GM12878 (cell line): ENCODE results near the gene STAC2. TPM values are rescaled to one million over a fixed set of nuclear protein-coding genes. Genes with fewer than 3 reads are reported as not detected.

ENCODE experiments used
- ATAC-seq: fragments of 200-7000 bp; cut with Tn5 transposase; 3 replicates; pipeline ENCODE4 v1.9.1; 2020; ENCODE audit warnings: mild to moderate bottlenecking, moderate library complexity
- BruUV-seq: library from RNA; stranded (reverse); fragments of 400-500 nt; replicated peaks from 2 replicates; lab custom pipeline; 2021; lab: Mats Ljungman, UMichigan
- CTCF ChIA-PET: fragments of 300-600 bp; sonication (Branson Sonifier 250); formaldehyde crosslinking; extraction: SDS; loops from one replicate; lab custom pipeline; 2021; ENCODE audit warnings: inconsistent platforms; lab: Yijun Ruan, JAX
- POLR2A ChIA-PET: fragments of 350-600 bp; formaldehyde crosslinking; extraction: SDS; loops from one replicate; lab custom pipeline; 2021; ENCODE audit warnings: inconsistent platforms; lab: Charles Lee
- RAD21 ChIA-PET: fragments of 300-600 bp; sonication (Branson Sonifier 250); formaldehyde crosslinking; loops from one replicate; lab custom pipeline; 2023; ENCODE audit warnings: antibody characterized with exemption; ENCODE audit not compliant: unreplicated experiment; lab: Charles Lee
- SMC1A ChIA-PET: fragments of 300-600 bp; sonication (Branson Sonifier 250); formaldehyde crosslinking; loops from one replicate; lab custom pipeline; 2023; ENCODE audit not compliant: unreplicated experiment, uncharacterized antibody; lab: Charles Lee
- DNase-seq: peaks from one replicate; pipeline ENCODE4 v3.0.0-alpha.2; 2011; ENCODE audit warnings: low read depth, low spot score
- FAIRE-seq: peaks from 3 replicates; lab custom pipeline; 2011; peaks lifted over from hg19 to GRCh38; lab: Jason Lieb, UNC
- H2AFZ ChIP-seq: 2 replicates; pipeline ENCODE4 v1.6.0; 2011; ENCODE audit warnings: low read depth, low read length, control low read depth; ENCODE audit not compliant: control insufficient read depth
- H3K27ac ChIP-seq: 2 replicates; pipeline ENCODE4 v1.5.1; 2011; ENCODE audit warnings: control low read depth; ENCODE audit not compliant: control insufficient read depth, insufficient read depth
- H3K27me3 ChIP-seq, 2 experiments: replicated peaks in 1 of 2; 2 replicates each; pipeline versions ENCODE4 v1.6.0 to v1.6.1; 2011; ENCODE audit warnings: low read length in 1 of 2; ENCODE audit not compliant: control insufficient read depth in 2 of 2, insufficient read depth in 2 of 2
- H3K36me3 ChIP-seq, 2 experiments: 2 replicates each; pipeline ENCODE4 v1.5.1; 2011; ENCODE audit warnings: low read length in 1 of 2; ENCODE audit not compliant: control insufficient read depth in 2 of 2, insufficient read depth in 2 of 2
- H3K4me1 ChIP-seq: 2 replicates; pipeline ENCODE4 v1.6.1; 2011; ENCODE audit warnings: mild to moderate bottlenecking, low read length, moderate library complexity, mixed read lengths; ENCODE audit not compliant: control insufficient read depth, insufficient read depth
- H3K4me2 ChIP-seq: 2 replicates; pipeline ENCODE4 v1.6.0; 2011; ENCODE audit warnings: control low read depth; ENCODE audit not compliant: control insufficient read depth, insufficient read depth
- H3K4me3 ChIP-seq: fragments of 200-600 bp; sonication (generic); 2 replicates; pipeline ENCODE4 v1.5.1; 2016
- H3K79me2 ChIP-seq: 2 replicates; pipeline ENCODE4 v1.6.0; 2011; ENCODE audit warnings: low read length; ENCODE audit not compliant: control insufficient read depth, insufficient read depth
- H3K9ac ChIP-seq: 2 replicates; pipeline ENCODE4 v1.8.0; 2011; ENCODE audit warnings: low read length, control low read depth, mixed read lengths; ENCODE audit not compliant: control insufficient read depth, insufficient read depth
- H3K9me3 ChIP-seq: replicated peaks from 3 replicates; pipeline ENCODE4 v1.5.1; 2011; ENCODE audit warnings: mild to moderate bottlenecking, low read length; ENCODE audit not compliant: control insufficient read depth, insufficient read depth
- H4K20me1 ChIP-seq: 2 replicates; pipeline ENCODE4 v1.6.0; 2011; ENCODE audit not compliant: control insufficient read depth, insufficient read depth
- CHD1 ChIP-seq: IDR thresholded peaks from 2 replicates; pipeline ENCODE4 v1.6.1; 2012; ENCODE audit warnings: low read depth, low read length, improper control_type of control experiment
- CUX1 ChIP-seq: IDR thresholded peaks from 2 replicates; pipeline ENCODE4 v1.6.1; 2012; ENCODE audit warnings: improper control_type of control experiment, low read depth, low read length; ENCODE audit not compliant: insufficient replicate concordance
- HDAC2 ChIP-seq: fragments of 200-600 bp; sonication (generic); IDR thresholded peaks from 2 replicates; pipeline ENCODE4 v1.6.1; 2017
- IKZF2 ChIP-seq, 2 experiments: fragments of 450-650 bp; IDR thresholded peaks; 2 replicates each; pipeline ENCODE4 v1.6.1; 2017; ENCODE audit warnings: mild to moderate bottlenecking in 2 of 2, moderate library complexity in 2 of 2
- MEF2A ChIP-seq: IDR thresholded peaks from 2 replicates; pipeline ENCODE4 v1.6.1; 2011; ENCODE audit warnings: low read depth, mild to moderate bottlenecking, low read length, moderate library complexity; ENCODE audit not compliant: insufficient read depth
- MLLT1 ChIP-seq: fragments of 450-650 bp; IDR thresholded peaks from 2 replicates; pipeline ENCODE4 v1.6.1; 2016; ENCODE audit warnings: mild to moderate bottlenecking
- MTA3 ChIP-seq: IDR thresholded peaks from 2 replicates; pipeline ENCODE4 v1.6.1; 2012; ENCODE audit warnings: low read length, inconsistent platforms, borderline replicate concordance
- RAD21 ChIP-seq: IDR thresholded peaks from 2 replicates; pipeline ENCODE4 v1.6.1; 2011; ENCODE audit warnings: mild to moderate bottlenecking, low read depth, low read length, moderate library complexity; ENCODE audit not compliant: insufficient read depth
- RFX5 ChIP-seq: IDR thresholded peaks from 2 replicates; pipeline ENCODE4 v1.6.1; 2011; ENCODE audit warnings: low read depth, low read length, improper control_type of control experiment
- WGBS: methylation state at CpG from one replicate; pipeline ENCODE4 v1.1.6; 2016; ENCODE audit warnings: low lambda C conversion rate; ENCODE audit not compliant: insufficient replicate concordance, insufficient coverage; ENCODE audit errors: missing lambda C conversion rate; 5-methylcytosine and 5-hydroxymethylcytosine counted together
- in situ Hi-C: fragments of 300-500 bp; cut with MboI; formaldehyde crosslinking; loops from 9 replicates; pipeline ENCODE4 v1.14.3; 2018; ENCODE audit warnings: mixed read lengths
- intact Hi-C: fragments of 100-400 bp; cut with micrococcal nuclease; formaldehyde crosslinking; loops from one replicate; pipeline ENCODE4 v1.14.2; 2022; ENCODE audit not compliant: unreplicated experiment
- polyA plus RNA-seq, 11 experiments: library from polyadenylated mRNA; depleted of rRNA in 4 of 11; unstranded in 6 of 11; stranded (reverse) in 5 of 11; fragments of >200 nt; fragmentation: Nextera tagmentation in 4 of 11; fragmentation: Illumina TruSeq in 1 of 11; extraction: Ambion mirVana in 4 of 11; extraction: Trizol in 1 of 11; gene quantifications; 1 replicate in 1 of 11; 2 replicates in 10 of 11; pipeline versions ENCODE4 v1.2.1 to v1.2.3, GENCODE V29; 2011 to 2016; ENCODE audit warnings: inconsistent platforms in 2 of 11, missing spikeins in 2 of 11, low read depth in 1 of 11
- total RNA-seq, 4 experiments: library from RNA; depleted of rRNA in 3 of 4; stranded (reverse); fragments of >200 nt in 3 of 4; fragmentation: Illumina TruSeq in 1 of 4; extraction: Trizol in 1 of 4; gene quantifications; 2 replicates each; pipeline versions ENCODE4 v1.2.1 to v1.2.3, GENCODE V29; 2013 to 2021
- TF ChIP-seq, protein P1 (sequence below): fragments of 450-650 bp; IDR thresholded peaks from 2 replicates; pipeline ENCODE4 v1.6.1; 2017; ENCODE audit warnings: mild to moderate bottlenecking, moderate library complexity

The STAC2 gene
- total and polyA plus RNA-seq, 10 of the 15 experiments (the other 5 are each of a cell fraction or from before 2014, with no cell fraction given) = 0.04 TPM; not detected in 9

GRCh38 chr17:39252788-39253460 lies 27.2 kb upstream of the STAC2 start:
- Histone ChIP-seq H2AFZ (no peak overlapping the region), H3K27me3 (no peaks in the 10 kb centered on the region; a peak in 1 of 4 replicates), H3K9ac (no peak overlapping the region), H3K4me1 (no peaks in the 10 kb centered on the region), H4K20me1 (no peaks in the 10 kb centered on the region), H3K4me3 (no peak overlapping the region), H3K36me3 (peaks cover 0 to 1% of the 10 kb centered on the region in 2 experiments; a peak in 1 of 4 replicates), H3K79me2 (no peaks in the 10 kb centered on the region), H3K27ac (no peak overlapping the region), H3K9me3 (no peaks in the 10 kb centered on the region), H3K4me2 (no peak overlapping the region)
- BruUV-seq = no TSS peak
- CTCF ChIA-PET = interaction anchor here (1.4 to 1.5 kb wide), 3 partner anchors 9 to 20 kb away, joined by 3 to 5 read pairs (median 3); no protein-coding TSS in a partner anchor
- ATAC-seq (no peak), DNase-seq (no peak), FAIRE-seq (no peak)
- in situ Hi-C loops = no loop called here
- 82% methylated on average over 7 of the region's 7 CpGs for WGBS
- intact Hi-C loops = no loop called here
- SMC1A ChIA-PET = interaction anchor here (0.6 kb wide), 1 partner anchor 80 kb away, joined by 3 read pairs; no protein-coding TSS in a partner anchor
- TF ChIP-seq, protein P1, sequence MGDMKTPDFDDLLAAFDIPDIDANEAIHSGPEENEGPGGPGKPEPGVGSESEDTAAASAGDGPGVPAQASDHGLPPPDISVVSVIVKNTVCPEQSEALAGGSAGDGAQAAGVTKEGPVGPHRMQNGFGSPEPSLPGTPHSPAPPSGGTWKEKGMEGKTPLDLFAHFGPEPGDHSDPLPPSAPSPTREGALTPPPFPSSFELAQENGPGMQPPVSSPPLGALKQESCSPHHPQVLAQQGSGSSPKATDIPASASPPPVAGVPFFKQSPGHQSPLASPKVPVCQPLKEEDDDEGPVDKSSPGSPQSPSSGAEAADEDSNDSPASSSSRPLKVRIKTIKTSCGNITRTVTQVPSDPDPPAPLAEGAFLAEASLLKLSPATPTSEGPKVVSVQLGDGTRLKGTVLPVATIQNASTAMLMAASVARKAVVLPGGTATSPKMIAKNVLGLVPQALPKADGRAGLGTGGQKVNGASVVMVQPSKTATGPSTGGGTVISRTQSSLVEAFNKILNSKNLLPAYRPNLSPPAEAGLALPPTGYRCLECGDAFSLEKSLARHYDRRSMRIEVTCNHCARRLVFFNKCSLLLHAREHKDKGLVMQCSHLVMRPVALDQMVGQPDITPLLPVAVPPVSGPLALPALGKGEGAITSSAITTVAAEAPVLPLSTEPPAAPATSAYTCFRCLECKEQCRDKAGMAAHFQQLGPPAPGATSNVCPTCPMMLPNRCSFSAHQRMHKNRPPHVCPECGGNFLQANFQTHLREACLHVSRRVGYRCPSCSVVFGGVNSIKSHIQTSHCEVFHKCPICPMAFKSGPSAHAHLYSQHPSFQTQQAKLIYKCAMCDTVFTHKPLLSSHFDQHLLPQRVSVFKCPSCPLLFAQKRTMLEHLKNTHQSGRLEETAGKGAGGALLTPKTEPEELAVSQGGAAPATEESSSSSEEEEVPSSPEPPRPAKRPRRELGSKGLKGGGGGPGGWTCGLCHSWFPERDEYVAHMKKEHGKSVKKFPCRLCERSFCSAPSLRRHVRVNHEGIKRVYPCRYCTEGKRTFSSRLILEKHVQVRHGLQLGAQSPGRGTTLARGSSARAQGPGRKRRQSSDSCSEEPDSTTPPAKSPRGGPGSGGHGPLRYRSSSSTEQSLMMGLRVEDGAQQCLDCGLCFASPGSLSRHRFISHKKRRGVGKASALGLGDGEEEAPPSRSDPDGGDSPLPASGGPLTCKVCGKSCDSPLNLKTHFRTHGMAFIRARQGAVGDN = no peak
- TF ChIP-seq MLLT1 (no peak), RFX5 (no peak), HDAC2 (no peak), RAD21 (no peak), CHD1 (no peak), MTA3 (no peak), CUX1 (no peak), MEF2A (no peak), IKZF2 (IDR thresholded peaks at IDR 0.05) (no peak)
- RAD21 ChIA-PET = no interaction called here
- POLR2A ChIA-PET = no interaction called here
